NCI-H2029 treated with DMSO at 0.1 percent for 48 hours (cell line): ENCODE measurements around the gene FABP7.

ENCODE experiments used
- DNase-seq: peaks from one replicate; lab custom pipeline; 2025; lab: John Stamatoyannopoulos, UW

Gene FABP7

GRCh38 chr6:122760330-122760729 lies 19.2 kb upstream of the FABP7 start:
- no peak for DNase-seq

- DNase-seq, result no peak
Measured at GRCh38 chr6:122766256-122766655, 13.3 kb upstream of the FABP7 start.

GRCh38 chr6:122770835-122771601 lies 8.5 kb upstream of the FABP7 start:
- DNase-seq, result no peak

GRCh38 chr6:122772724-122773415 lies 6.6 kb upstream of the FABP7 start:
- no peak for DNase-seq

- DNase-seq, result no peak
Measured at GRCh38 chr6:122775975-122776374, 3.5 kb upstream of the FABP7 start.

GRCh38 chr6:122778302-122778701 lies 1.2 kb upstream of the FABP7 start:
- DNase-seq, result no peak

GRCh38 chr6:122778985-122779661 lies 393 bp upstream of the FABP7 start:
- no peak for DNase-seq

- DNase-seq, result no peak
Measured at GRCh38 chr6:122780114-122780513, 598 bp downstream of the FABP7 start.

- DNase-seq, result no peak
Measured at GRCh38 chr6:122781716-122782115, 2.2 kb downstream of the FABP7 start.

GRCh38 chr6:122783401-122783800 lies 3.9 kb downstream of the FABP7 start:
- no peak for DNase-seq

GRCh38 chr6:122785891-122786290 lies 6.4 kb downstream of the FABP7 start:
- no peak for DNase-seq

- no peak for DNase-seq
Measured at GRCh38 chr6:122787721-122788120, 8.2 kb downstream of the FABP7 start.

GRCh38 chr6:122788208-122788607 lies 8.7 kb downstream of the FABP7 start:
- DNase-seq, result no peak

- peak; percentile 82 for DNase-seq
Measured at GRCh38 chr6:122788663-122789181, 9.2 kb downstream of the FABP7 start.

- DNase-seq, result peak; percentile 82
Measured at GRCh38 chr6:122789182-122790027, 9.9 kb downstream of the FABP7 start, which contains the start of gene SMPDL3A. SMPDL3A (plus strand) TSS chr6:122789258; CDS start chr6:122789347, 89 bp downstream.

- DNase-seq, result no peak
Measured at GRCh38 chr6:122790028-122790422, 10.5 kb downstream of the FABP7 start.

GRCh38 chr6:122790423-122791309 lies 11.2 kb downstream of the FABP7 start:
- peak; percentile 38 for DNase-seq

GRCh38 chr6:122791310-122791679 lies 11.8 kb downstream of the FABP7 start:
- DNase-seq, result no peak

GRCh38 chr6:122792766-122793165 lies 13.2 kb downstream of the FABP7 start:
- DNase-seq, result no peak

GRCh38 chr6:122797537-122797936 lies 18.0 kb downstream of the FABP7 start:
- DNase-seq, result no peak
